Keratinocyte (primary cell): ENCODE results near the gene NPR1. TPM values are rescaled to one million over a fixed set of nuclear protein-coding genes. Genes with fewer than 3 reads are reported as not detected.

Experiments used
- DNase-seq: peaks from one replicate; pipeline ENCODE4 v3.0.0-alpha.2; 2011; ENCODE audit warnings: low read depth, missing footprints, low spot score
- FAIRE-seq: peaks from 2 replicates; lab custom pipeline; 2011; peaks lifted over from hg19 to GRCh38; lab: Jason Lieb, UNC
- H2AFZ ChIP-seq: 2 replicates; pipeline ENCODE4 v1.6.0; 2012; ENCODE audit warnings: low read length, control low read depth, inconsistent platforms; ENCODE audit not compliant: control insufficient read depth
- H3K27ac ChIP-seq: 2 replicates; pipeline ENCODE4 v1.5.1; 2011; ENCODE audit warnings: low read length; ENCODE audit not compliant: control insufficient read depth, insufficient read depth
- H3K27me3 ChIP-seq: 3 replicates; pipeline ENCODE4 v1.6.0; 2011; ENCODE audit warnings: low read length; ENCODE audit not compliant: control insufficient read depth, insufficient read depth; ENCODE audit errors: extremely low read depth
- H3K36me3 ChIP-seq, 2 experiments: 2 replicates in 1 of 2; 3 replicates in 1 of 2; pipeline ENCODE4 v1.5.1; 2011; ENCODE audit warnings: low read length in 2 of 2, mild to moderate bottlenecking in 1 of 2; ENCODE audit not compliant: control insufficient read depth in 2 of 2, insufficient read depth in 2 of 2; ENCODE audit errors: extremely low read depth in 1 of 2
- H3K4me1 ChIP-seq: 3 replicates; pipeline ENCODE4 v1.5.1; 2011; ENCODE audit warnings: low read length; ENCODE audit not compliant: control insufficient read depth, insufficient read depth; ENCODE audit errors: extremely low read depth
- H3K4me2 ChIP-seq: 3 replicates; pipeline ENCODE4 v1.6.0; 2011; ENCODE audit warnings: low read depth, low read length; ENCODE audit not compliant: control insufficient read depth, insufficient read depth; ENCODE audit errors: extremely low read depth
- H3K4me3 ChIP-seq, 3 experiments: fragments of 200-600 bp in 1 of 3; sonication (generic) in 1 of 3; 2 replicates in 2 of 3; 3 replicates in 1 of 3; pipeline ENCODE4 v1.5.1; 2011 to 2016; ENCODE audit warnings: low read length in 3 of 3, mild to moderate bottlenecking in 3 of 3, control low read depth in 2 of 3, inconsistent platforms in 1 of 3, low read depth in 1 of 3, mixed read lengths in 1 of 3, mixed run types in 1 of 3, moderate library complexity in 1 of 3; ENCODE audit not compliant: control insufficient read depth in 2 of 3, insufficient read depth in 2 of 3; ENCODE audit errors: extremely low read depth in 1 of 3
- H3K79me2 ChIP-seq: 2 replicates; pipeline ENCODE4 v1.6.0; 2012; ENCODE audit warnings: low read length; ENCODE audit not compliant: control insufficient read depth, insufficient read depth
- H3K9ac ChIP-seq: 3 replicates; pipeline ENCODE4 v1.6.0; 2011; ENCODE audit warnings: low read length; ENCODE audit not compliant: control insufficient read depth, insufficient read depth; ENCODE audit errors: extremely low read depth
- H3K9me1 ChIP-seq: 3 replicates; pipeline ENCODE4 v1.6.0; 2011; ENCODE audit warnings: low read length; ENCODE audit not compliant: control insufficient read depth, insufficient read depth; ENCODE audit errors: extremely low read depth
- H3K9me3 ChIP-seq: 2 replicates; pipeline ENCODE4 v1.5.1; 2012; ENCODE audit warnings: low read depth, low read length; ENCODE audit not compliant: control insufficient read depth
- H4K20me1 ChIP-seq: 3 replicates; pipeline ENCODE4 v1.6.0; 2011; ENCODE audit warnings: low read length; ENCODE audit not compliant: control insufficient read depth, insufficient read depth; ENCODE audit errors: extremely low read depth
- EZH2 ChIP-seq: IDR thresholded peaks from one replicate; pipeline ENCODE4 v1.6.1; 2012; ENCODE audit warnings: inconsistent platforms, mild to moderate bottlenecking, low read length, moderate library complexity
- dilution Hi-C: fragments of 300-500 bp; cut with MboI; formaldehyde crosslinking; loops from one replicate; pipeline ENCODE4 v1.7.0; 2020; ENCODE audit warnings: low sequenced_read_pairs; ENCODE audit not compliant: extremely low pct_ligation_motif_present
- polyA plus RNA-seq, 5 experiments: library from polyadenylated mRNA; depleted of rRNA in 3 of 5; stranded (reverse) in 3 of 5; stranded (forward) in 1 of 5; unstranded in 1 of 5; fragments of >200 nt; gene quantifications; 1 replicate in 1 of 5; 2 replicates in 3 of 5; 3 replicates in 1 of 5; pipeline versions ENCODE4 v1.2.1 to v1.2.3, GENCODE V29; 2011 to 2012; ENCODE audit warnings: missing spikeins in 2 of 5, low read depth in 1 of 5, low replicate concordance in 1 of 5
- TF ChIP-seq, protein P1 (sequence below), 3 experiments: IDR thresholded peaks in 1 of 3; conservative IDR thresholded peaks in 1 of 3; optimal IDR thresholded peaks in 1 of 3; 2 replicates in 2 of 3; 3 replicates in 1 of 3; pipeline versions ENCODE3 to v1.5.1; 2011; ENCODE audit warnings: low read length in 3 of 3, mild to moderate bottlenecking in 3 of 3, moderate library complexity in 2 of 3, control low read depth in 1 of 3, inconsistent platforms in 1 of 3; ENCODE audit not compliant: insufficient read depth in 2 of 3; ENCODE audit errors: extremely low read depth in 1 of 3

NPR1 gene
- polyA plus RNA-seq, 1 donor (not counting 4 experiments of a cell fraction or from before 2014, with no cell fraction given), result not detected

- H2AFZ ChIP-seq, result no peak overlapping the region
- H3K4me1 ChIP-seq, result peaks cover 2% of the 10 kb centered on the region
- H3K9me1 ChIP-seq, result no peaks in the 10 kb centered on the region
- H3K79me2 ChIP-seq, result no peaks in the 10 kb centered on the region
- no peak for TF ChIP-seq EZH2
- TF ChIP-seq, protein P1, sequence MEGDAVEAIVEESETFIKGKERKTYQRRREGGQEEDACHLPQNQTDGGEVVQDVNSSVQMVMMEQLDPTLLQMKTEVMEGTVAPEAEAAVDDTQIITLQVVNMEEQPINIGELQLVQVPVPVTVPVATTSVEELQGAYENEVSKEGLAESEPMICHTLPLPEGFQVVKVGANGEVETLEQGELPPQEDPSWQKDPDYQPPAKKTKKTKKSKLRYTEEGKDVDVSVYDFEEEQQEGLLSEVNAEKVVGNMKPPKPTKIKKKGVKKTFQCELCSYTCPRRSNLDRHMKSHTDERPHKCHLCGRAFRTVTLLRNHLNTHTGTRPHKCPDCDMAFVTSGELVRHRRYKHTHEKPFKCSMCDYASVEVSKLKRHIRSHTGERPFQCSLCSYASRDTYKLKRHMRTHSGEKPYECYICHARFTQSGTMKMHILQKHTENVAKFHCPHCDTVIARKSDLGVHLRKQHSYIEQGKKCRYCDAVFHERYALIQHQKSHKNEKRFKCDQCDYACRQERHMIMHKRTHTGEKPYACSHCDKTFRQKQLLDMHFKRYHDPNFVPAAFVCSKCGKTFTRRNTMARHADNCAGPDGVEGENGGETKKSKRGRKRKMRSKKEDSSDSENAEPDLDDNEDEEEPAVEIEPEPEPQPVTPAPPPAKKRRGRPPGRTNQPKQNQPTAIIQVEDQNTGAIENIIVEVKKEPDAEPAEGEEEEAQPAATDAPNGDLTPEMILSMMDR (optimal IDR thresholded peaks at IDR 0.05 in 1 of 3, IDR thresholded peaks at IDR 0.05 in 1 of 3, conservative IDR thresholded peaks at IDR 0.05 in 1 of 3; ENCODE audit: extremely low read depth in 1 of 3, insufficient read depth in 2 of 3, low read length in 3 of 3), result no peak
- H3K9ac ChIP-seq, result no peak overlapping the region
- DNase-seq (no peak), FAIRE-seq (no peak)
- no peak overlapping the region for H3K4me2 ChIP-seq
- no peaks in the 10 kb centered on the region for H4K20me1 ChIP-seq
- dilution Hi-C loops, result loop anchor here (10.0 kb wide), 1 partner anchor 57 kb away; no protein-coding TSS in a partner anchor
- no peaks in the 10 kb centered on the region for H3K9me3 ChIP-seq
- peaks cover 13% of the 10 kb centered on the region for H3K27me3 ChIP-seq
- H3K36me3 ChIP-seq, result no peaks in the 10 kb centered on the region
- no peak overlapping the region for H3K27ac ChIP-seq
- H3K4me3 ChIP-seq, result no peak overlapping the region
These were observed 9.0 kb downstream of the NPR1 start for GRCh38 chr1:153687346-153688125.

GRCh38 chr1:153688276-153688675 is 9.8 kb downstream of the NPR1 start:
- Histone ChIP-seq H3K4me3 (no peak overlapping the region), H2AFZ (no peak overlapping the region), H3K27me3 (peaks cover 13% of the 10 kb centered on the region), H3K9me3 (no peaks in the 10 kb centered on the region), H3K79me2 (no peaks in the 10 kb centered on the region), H3K9ac (no peak overlapping the region), H3K36me3 (no peaks in the 10 kb centered on the region), H4K20me1 (no peaks in the 10 kb centered on the region), H3K27ac (no peak overlapping the region), H3K4me2 (no peak overlapping the region), H3K4me1 (peaks cover 2% of the 10 kb centered on the region), H3K9me1 (no peaks in the 10 kb centered on the region)
- dilution Hi-C loops, result loop anchor here (10.0 kb wide), 1 partner anchor 57 kb away; no protein-coding TSS in a partner anchor
- FAIRE-seq (no peak), DNase-seq (no peak)
- TF ChIP-seq EZH2, result no peak
- TF ChIP-seq, protein P1 (optimal IDR thresholded peaks at IDR 0.05 in 1 of 3, IDR thresholded peaks at IDR 0.05 in 1 of 3, conservative IDR thresholded peaks at IDR 0.05 in 1 of 3; ENCODE audit: extremely low read depth in 1 of 3, insufficient read depth in 2 of 3, low read length in 3 of 3), result no peak
